Hematopoietic multipotent progenitor cell treated with erythropoietin and hydrocortisone succinate and interleukin-3 and kit ligand, for 8 days (in vitro differentiated cells): ENCODE data around the gene TEX38.
A peak's percentile ranks its signal among the peaks of the same experiment; 100 is the strongest.
"Not testable (repeated sequence)": the region's sequence is repeated elsewhere in the genome, so short reads cannot be mapped to it uniquely, and the experiment has no call there.

Experiments
- DNase-seq: peaks from one replicate; pipeline ENCODE4 v3.0.0-alpha.2; 2015

Gene TEX38

GRCh38 chr1:46671554-46671953, at the start of gene TEX38:
Gene TEX38 (plus strand): TSS chr1:46671854. CDS start chr1:46671935, 81 bp downstream.
- DNase-seq: no peak

- no peak for DNase-seq
Measured at GRCh38 chr1:46621930-46622329, 49.7 kb upstream of the TEX38 start.

- DNase-seq: peak; percentile 59
Measured at GRCh38 chr1:46622344-46622743, 49.3 kb upstream of the TEX38 start.

GRCh38 chr1:46623743-46624644, 47.7 kb upstream of the TEX38 start:
- DNase-seq: no peak

GRCh38 chr1:46630719-46631118, 40.9 kb upstream of the TEX38 start:
- DNase-seq: no peak

GRCh38 chr1:46635205-46635604, 36.4 kb upstream of the TEX38 start:
- DNase-seq: no peak

DNA sequence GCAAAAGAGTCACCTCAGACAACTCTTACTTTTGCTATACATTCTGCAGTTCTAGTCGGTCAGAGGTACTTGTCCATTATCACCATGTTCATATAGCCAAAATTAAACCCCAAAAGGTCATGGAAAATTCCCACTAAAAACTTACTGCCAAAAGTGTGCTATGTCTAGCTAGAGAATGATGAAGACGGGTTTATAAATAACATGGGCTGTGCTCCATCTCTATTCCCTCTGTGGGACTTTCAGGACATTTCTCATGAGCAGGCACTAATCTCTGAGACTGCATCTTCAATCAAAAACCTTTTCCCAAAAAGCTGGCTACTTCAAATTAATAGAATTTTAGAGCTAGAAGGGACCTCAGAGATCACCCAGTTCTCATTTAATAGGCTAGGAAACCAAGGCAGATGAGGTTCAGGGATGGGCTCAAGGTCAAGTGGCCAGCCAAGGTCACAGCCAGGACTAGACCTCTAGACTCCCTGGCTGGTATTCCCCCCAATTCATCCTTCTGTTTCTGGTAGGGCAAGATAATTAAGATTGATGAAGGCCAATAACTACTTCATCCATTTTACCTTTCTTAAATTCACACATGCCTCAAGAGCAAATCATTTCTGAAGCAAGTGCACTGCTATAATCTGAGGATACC, 34.1 kb upstream of the TEX38 start:
- DNase-seq: no peak

DNA sequence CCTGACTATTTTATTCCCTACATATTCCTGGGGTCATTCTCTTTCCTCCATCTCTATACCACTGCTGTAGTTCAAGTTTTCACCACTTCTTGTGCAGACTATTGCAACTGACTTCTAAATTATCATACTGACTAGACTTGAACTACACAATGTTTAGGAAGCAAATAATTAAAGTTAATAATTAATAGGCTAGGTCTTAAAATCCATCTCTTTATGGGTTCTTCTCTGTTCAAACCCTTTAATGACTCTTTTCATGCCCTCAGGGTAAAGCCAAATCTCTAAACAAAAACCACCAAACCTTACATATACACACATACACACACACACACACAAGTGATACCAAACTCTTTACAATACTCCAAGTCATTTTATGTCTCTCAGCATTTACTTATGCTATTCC, 32.7 kb upstream of the TEX38 start:
- DNase-seq: no peak

DNA sequence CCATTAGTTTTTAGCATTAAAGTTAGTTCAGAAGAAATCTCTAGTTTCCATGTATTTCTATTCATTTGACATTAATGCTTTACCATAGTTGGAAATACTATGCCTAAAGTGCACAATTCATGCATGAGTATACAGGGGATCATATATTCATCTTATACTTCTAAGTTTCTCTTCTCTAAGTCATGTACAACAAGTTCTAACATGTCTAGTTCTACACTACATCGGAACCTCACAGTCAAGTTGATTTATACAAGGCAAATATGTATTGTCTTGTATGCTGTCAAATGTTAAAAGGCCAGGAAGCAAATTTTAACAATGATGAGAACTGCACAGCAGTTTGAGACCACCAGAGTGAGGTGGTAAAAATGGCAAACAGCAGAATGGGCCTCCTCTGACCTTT, 32.1 kb upstream of the TEX38 start:
- DNase-seq: no peak

- DNase-seq: no peak
Measured at GRCh38 chr1:46642115-46642680, 29.5 kb upstream of the TEX38 start.

- no peak for DNase-seq
Measured at GRCh38 chr1:46643368-46643775, 28.3 kb upstream of the TEX38 start.

- no peak for DNase-seq
Measured at GRCh38 chr1:46645815-46646214, 25.8 kb upstream of the TEX38 start.

DNA sequence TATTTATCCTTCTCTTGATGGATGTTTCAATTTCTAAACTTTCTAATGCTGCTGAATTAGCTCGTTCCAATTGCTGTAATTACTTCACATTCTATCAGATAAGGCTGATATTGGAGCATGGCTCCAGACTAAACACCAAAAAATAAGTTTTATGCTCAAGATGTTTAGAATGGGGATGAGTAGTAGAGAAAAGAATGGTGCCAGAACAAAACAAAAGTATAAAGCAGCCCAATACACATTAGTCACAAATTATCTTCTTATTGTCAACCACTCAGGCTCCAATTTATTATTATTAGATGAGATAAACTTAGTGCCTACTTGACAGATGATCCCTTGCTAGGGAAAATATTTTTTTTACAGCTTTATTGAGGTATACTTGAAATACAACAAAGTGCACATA, 25.3 kb upstream of the TEX38 start:
- DNase-seq: no peak

DNA sequence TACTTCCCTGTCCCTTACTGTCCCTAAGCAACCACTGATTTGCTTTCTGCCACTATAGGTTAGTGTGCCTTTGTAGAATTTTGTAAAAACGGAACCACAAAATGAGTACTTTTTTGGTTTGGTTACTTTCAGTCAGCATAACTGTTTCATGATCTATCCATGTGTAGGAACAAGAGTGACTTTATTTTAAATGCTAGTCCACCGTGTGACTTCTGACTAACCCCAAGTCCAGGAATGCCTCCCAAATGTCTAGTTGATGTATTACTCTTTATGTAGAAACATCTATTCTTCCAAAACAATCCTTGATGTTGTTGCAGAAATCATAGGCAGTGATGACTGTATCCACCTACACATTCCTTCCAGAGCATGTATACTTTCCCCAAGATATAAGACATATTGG, 24.8 kb upstream of the TEX38 start:
- DNase-seq: no peak

- DNase-seq: no peak
Measured at GRCh38 chr1:46647611-46648010, 24.0 kb upstream of the TEX38 start.

DNA sequence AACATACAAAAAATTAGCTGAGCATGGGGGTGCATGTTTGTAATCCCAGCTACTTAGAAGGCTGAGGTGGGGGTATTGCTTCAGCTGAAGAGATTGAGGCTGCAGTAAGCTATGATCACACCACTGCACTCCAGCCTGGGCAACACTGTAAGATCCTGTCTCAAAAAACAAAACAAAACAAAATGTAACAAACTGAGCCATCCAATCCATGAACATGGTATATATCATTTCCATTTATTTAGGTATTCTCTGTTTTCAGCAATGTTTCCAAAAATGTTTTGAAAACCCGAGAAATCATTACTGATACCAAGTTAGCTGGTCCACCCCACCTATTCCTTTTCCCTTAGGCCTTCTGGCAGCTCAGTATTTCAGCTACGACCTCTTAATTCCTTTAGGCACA, 21.9 kb upstream of the TEX38 start:
- no peak for DNase-seq

DNA sequence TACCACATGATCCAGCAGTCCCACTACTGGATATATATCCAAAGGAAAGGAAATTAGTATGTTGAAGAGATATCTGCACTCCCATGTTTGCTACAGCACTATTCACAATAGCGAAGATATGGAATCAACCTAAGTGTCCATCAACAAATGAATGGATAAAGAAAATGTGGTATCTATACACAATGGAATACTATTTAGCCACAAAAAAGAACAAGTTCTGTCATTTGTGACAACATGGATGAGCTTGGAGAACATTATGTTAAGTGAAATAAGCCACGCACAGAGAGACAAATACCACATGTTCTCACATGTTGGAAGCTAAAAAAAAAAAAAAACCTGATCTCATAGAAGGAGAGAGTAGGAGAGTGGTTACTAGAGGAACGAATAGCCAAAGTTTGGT, 21.2 kb upstream of the TEX38 start:
- no peak for DNase-seq

GRCh38 chr1:46651152-46651551, 20.5 kb upstream of the TEX38 start:
- not testable (repeated sequence) for DNase-seq

DNA sequence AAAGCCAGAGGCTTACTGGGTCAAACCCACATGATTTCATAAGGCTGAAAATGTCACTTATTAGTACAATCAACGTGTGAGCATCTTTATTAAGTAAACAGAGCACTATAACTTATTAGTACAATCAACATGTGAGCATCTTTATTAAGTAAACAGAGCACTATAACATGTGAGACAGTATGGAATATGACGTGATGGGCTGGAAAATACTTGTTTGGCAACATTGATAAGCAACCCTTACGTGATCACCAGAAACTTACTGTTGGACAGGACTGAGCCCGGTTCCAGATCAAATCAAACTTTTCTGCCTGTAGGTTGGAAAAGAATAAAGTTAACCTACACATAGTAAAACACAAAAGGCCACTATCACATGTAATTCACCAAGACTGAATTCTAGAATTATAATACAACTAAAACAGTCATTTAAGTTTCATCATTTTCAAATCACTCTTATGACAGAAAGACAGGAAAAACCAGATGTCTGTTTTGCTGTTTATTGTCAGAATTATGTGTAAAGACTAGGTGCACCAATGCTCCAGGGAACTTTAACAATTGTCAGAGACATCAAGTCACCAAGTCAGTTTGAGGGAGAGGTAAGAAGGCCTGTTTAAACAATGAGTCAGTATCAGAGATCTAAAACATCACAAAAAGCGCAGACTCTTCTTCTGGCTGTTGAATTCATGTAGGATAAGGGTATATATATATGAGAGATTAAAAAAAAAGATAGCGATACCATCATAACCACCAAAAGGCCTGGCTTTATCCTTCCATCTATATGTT, 19.1 kb upstream of the TEX38 start:
- DNase-seq: no peak

DNA sequence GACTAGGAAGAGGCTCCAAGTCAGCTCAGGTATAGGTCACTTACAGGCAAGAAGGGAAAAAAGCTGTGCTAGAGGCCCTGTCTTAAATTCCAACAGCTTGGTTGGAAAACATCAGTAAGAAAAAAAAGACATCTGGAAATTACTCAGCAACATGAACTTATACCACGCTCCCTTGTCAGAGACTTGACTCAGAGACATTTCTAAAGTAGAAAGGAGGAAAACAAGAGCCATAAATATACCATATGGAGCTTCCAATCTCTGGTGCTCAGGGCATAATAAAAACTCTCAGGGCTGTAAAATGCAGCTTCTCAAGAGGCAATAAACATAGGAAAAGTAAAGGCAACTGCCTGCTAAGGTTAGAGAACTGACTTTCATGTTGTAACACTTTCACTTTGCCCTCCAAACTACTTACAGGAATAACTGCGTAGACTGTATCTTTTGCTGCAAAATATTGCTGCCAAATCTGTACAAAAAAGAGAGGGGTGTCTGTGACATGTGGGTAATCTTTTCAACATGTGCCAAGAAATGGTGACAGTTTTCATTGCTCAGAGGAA, 18.2 kb upstream of the TEX38 start:
- DNase-seq: no peak

GRCh38 chr1:46654012-46654411, 17.6 kb upstream of the TEX38 start:
- DNase-seq: no peak

DNA sequence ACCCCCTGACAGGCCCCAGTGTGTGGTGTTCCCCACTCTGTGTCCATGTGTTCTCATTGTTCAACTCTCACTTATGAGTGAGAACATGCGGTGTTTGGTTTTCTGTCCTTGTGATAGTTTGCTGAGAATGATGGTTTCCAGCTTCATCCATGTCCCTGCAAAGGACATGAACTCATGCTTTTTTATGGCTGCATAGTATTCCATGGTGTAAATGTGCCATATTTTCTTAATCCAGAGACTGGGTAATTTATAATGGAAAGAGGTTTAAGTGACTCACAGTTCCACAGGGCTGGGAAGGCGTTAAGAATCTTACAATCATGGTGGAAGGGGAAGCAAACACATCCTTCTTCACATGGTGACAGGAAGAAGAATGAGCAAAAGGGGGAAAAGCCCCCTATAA, 17.0 kb upstream of the TEX38 start:
- DNase-seq: not testable (repeated sequence)

DNA sequence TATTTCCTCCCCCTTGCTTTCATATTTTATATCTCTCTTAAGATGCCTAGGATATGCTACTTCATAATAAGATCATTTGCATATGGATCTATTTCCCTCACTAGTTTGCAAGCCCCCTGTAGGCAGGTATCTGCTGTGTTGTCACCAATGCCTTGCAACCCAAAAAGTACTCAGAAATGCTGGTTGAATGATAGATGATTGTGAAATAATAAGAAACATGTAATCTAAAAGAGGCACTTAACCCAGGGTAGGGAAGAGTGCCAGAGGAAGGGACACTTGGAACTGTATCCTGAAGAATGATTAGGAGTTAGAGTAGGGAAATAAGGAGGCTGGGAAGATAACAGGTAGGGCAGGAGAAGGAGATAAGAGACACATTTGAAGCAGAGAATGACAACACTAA, 15.8 kb upstream of the TEX38 start:
- no peak for DNase-seq
